ENCODE data around the gene TMEM175. TPM values are rescaled to one million over a fixed set of nuclear protein-coding genes. Genes with fewer than 3 reads are reported as not detected.

Gene TMEM175
- total RNA-seq, 1 donor from 2014 or later, result 42.4 TPM

DNA sequence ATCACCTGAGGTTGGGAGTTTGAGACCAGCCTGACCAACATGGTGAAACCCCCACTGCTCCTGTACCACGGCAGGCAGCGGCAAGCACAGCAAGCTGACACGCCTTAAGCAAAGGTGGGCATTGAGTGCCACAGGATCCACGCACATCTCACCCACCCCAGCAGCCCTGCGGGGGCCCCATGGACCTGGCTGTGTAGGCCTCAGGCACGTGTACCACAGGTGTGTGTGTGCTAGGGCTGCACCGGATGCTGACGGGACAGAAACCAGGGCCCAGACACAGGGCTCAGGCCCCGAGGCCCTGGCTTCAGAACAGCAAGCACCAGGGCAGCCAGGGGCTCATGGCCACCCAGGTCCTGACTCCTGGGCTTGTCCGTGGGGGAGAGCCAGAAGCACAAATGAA lies 46.9 kb upstream of the TMEM175 start:
- no peak overlapping the region for H3K4me3 ChIP-seq
- no peak overlapping the region for H3K27ac ChIP-seq
- intact Hi-C loops (cut with DNase I), result no loop called here
- H3K4me1 ChIP-seq, result no peaks in the 10 kb centered on the region
- no peak for DNase-seq
- TF ChIP-seq, protein P1, sequence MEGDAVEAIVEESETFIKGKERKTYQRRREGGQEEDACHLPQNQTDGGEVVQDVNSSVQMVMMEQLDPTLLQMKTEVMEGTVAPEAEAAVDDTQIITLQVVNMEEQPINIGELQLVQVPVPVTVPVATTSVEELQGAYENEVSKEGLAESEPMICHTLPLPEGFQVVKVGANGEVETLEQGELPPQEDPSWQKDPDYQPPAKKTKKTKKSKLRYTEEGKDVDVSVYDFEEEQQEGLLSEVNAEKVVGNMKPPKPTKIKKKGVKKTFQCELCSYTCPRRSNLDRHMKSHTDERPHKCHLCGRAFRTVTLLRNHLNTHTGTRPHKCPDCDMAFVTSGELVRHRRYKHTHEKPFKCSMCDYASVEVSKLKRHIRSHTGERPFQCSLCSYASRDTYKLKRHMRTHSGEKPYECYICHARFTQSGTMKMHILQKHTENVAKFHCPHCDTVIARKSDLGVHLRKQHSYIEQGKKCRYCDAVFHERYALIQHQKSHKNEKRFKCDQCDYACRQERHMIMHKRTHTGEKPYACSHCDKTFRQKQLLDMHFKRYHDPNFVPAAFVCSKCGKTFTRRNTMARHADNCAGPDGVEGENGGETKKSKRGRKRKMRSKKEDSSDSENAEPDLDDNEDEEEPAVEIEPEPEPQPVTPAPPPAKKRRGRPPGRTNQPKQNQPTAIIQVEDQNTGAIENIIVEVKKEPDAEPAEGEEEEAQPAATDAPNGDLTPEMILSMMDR (IDR thresholded peaks at IDR 0.05), result no peak
- peaks cover 86% of the 10 kb centered on the region for H3K36me3 ChIP-seq
- H3K27me3 ChIP-seq, result no peaks in the 10 kb centered on the region
- ATAC-seq, result no peak
- no peaks in the 10 kb centered on the region for H3K9me3 ChIP-seq

DNA sequence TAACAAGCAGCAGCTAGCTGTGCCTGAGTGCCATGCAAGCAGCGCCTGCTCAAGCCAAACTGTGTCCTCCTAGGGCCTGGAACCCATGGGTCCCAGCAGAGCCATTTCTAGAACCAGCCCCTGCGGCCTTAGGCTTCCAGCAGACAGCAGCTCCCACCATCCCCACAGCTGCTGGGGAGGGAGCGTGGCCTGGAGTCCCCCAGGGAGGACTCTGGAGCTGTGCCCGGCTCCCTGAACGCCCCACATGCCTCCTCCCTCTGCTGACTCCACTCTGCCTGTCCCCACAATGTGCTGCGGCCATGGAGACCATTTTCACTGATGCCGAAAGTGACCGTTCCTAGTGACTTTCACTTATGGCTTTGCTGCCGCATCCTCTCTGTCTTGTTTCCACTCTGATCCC lies 46.0 kb upstream of the TMEM175 start:
- ATAC-seq, result no peak
- peaks cover 79% of the 10 kb centered on the region for H3K36me3 ChIP-seq

DNA sequence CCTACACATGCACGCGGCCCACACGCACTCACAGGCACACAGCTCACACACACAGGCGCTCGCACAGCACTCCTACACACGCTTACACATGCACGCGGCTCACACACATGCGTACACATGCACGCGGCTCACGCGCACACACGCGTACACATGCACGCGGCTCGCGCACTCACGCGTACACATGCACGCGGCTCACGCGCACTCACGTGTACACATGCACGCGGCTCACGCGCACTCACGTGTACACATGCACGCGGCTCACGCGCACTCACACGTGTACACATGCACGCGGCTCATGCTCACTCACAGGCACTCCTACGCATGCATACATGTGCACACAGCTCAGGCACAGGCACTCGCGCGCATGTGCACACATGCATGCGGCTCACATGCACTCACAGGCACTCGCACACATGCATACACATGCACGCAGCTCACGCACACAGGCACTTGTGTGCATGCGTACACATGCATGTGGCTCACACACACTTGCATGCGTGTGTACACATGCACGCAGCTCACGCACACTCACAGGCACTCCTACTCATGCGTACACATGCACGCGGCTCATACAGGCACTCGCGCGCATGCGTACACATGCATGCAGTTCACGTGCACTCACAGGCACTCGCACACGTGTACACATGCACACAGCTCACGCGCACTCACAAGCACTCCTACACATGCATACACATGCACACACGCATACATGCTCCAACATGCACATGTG lies 45.1 kb upstream of the TMEM175 start:
- H3K4me1 ChIP-seq, result no peaks in the 10 kb centered on the region
- ATAC-seq, result no peak
- TF ChIP-seq, protein P1 (IDR thresholded peaks at IDR 0.05), result no peak
- H3K36me3 ChIP-seq, result peaks cover 73% of the 10 kb centered on the region
- H3K9me3 ChIP-seq, result no peaks in the 10 kb centered on the region
- intact Hi-C loops (cut with DNase I), result no loop called here
- H3K27me3 ChIP-seq, result no peaks in the 10 kb centered on the region
- H3K4me3 ChIP-seq, result no peak overlapping the region
- no peak overlapping the region for H3K27ac ChIP-seq
- DNase-seq, result no peak

More for the DNA sequence above, 46.0 kb upstream of the TMEM175 start:
- TF ChIP-seq, protein P1 (IDR thresholded peaks at IDR 0.05), result no peak
- H3K27me3 ChIP-seq, result no peaks in the 10 kb centered on the region
- no peak overlapping the region for H3K27ac ChIP-seq
- no peaks in the 10 kb centered on the region for H3K9me3 ChIP-seq
- no peaks in the 10 kb centered on the region for H3K4me1 ChIP-seq
- intact Hi-C loops (cut with DNase I), result no loop called here
- no peak overlapping the region for H3K4me3 ChIP-seq
- no peak for DNase-seq

DNA sequence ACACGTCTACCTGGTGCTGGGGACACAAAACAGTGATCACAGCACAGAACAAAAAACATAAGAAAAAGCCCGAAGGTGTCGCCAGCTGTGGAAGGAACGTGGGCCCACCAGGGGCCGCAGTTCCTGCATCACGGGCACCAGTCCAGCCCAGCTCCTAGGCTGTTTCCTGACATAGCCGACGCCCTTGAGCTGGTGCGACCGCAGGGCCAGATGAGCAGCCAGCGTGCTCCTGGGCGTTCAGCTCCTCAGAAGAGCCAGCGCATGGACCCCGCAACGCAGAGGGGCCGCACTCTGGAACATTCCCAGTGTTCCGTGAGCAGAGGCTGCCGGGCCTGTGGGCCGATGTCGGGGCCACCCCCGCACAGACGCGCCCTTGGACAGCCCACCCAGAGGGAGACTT lies 44.2 kb upstream of the TMEM175 start:
- Histone ChIP-seq H3K27ac (no peak overlapping the region), H3K4me3 (no peak overlapping the region), H3K36me3 (peaks cover 74% of the 10 kb centered on the region), H3K9me3 (no peaks in the 10 kb centered on the region), H3K4me1 (no peaks in the 10 kb centered on the region), H3K27me3 (no peaks in the 10 kb centered on the region)
- TF ChIP-seq, protein P1 (IDR thresholded peaks at IDR 0.05), result no peak
- no peak for DNase-seq
- ATAC-seq, result no peak
- intact Hi-C loops (cut with DNase I), result no loop called here

DNA sequence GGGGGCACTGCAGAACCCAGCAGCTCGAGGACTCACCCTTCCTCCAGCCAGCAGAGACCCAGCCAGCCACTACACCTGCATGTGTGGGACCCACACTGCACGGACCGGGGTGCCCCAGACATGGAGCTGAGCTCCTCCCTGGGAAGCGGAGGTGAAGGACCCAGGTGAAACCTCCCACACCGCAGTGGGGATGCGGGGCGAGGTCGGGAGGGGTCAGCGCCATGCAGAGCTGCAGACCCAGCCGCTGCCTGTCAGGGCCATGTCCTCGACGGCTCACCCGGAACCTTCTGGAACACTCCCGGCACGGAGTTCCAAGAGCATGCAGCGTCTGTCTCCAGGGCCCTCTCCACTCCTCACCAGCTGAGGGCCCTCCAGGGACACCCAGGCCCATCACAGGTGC lies 42.7 kb upstream of the TMEM175 start:
- Histone ChIP-seq H3K27ac (no peak overlapping the region), H3K36me3 (peaks cover 72% of the 10 kb centered on the region), H3K9me3 (no peaks in the 10 kb centered on the region), H3K4me3 (no peak overlapping the region), H3K4me1 (no peaks in the 10 kb centered on the region), H3K27me3 (no peaks in the 10 kb centered on the region)
- DNase-seq (no peak), ATAC-seq (no peak)
- intact Hi-C loops (cut with DNase I), result no loop called here
- TF ChIP-seq, protein P1 (IDR thresholded peaks at IDR 0.05), result no peak

Data from upper lobe of right lung (tissue), 1 donor.